GM12875 (cell line): Measurements from ENCODE around the gene SCFD2.

Experiments used
- H3K4me3 ChIP-seq: one replicate; pipeline ENCODE4 v1.5.1; 2011; ENCODE audit warnings: low read depth, low read length, control low read depth
- CTCF ChIP-seq: IDR thresholded peaks from 2 replicates; pipeline ENCODE4 v1.5.1; 2011; ENCODE audit warnings: low read depth, mild to moderate bottlenecking, control low read depth, inconsistent platforms, low read length, moderate library complexity, borderline replicate concordance; ENCODE audit not compliant: insufficient read depth

The SCFD2 gene

GRCh38 chr4:52956691-52957090 lies 409.2 kb downstream of the SCFD2 start:
- no peak overlapping the region for H3K4me3 ChIP-seq
- no peak for TF ChIP-seq CTCF

GRCh38 chr4:52954560-52955170 lies 411.2 kb downstream of the SCFD2 start:
- TF ChIP-seq CTCF = no peak
- no peak overlapping the region for H3K4me3 ChIP-seq

- no peak overlapping the region for H3K4me3 ChIP-seq
- TF ChIP-seq CTCF = no peak
Observed at GRCh38 chr4:52952540-52952939, 413.3 kb downstream of the SCFD2 start.

GRCh38 chr4:52951016-52951415 lies 414.8 kb downstream of the SCFD2 start:
- TF ChIP-seq CTCF = no peak
- H3K4me3 ChIP-seq = no peak overlapping the region

GRCh38 chr4:52950226-52950625 lies 415.6 kb downstream of the SCFD2 start:
- H3K4me3 ChIP-seq = no peak overlapping the region
- no peak for TF ChIP-seq CTCF

- no peak for TF ChIP-seq CTCF
Observed at GRCh38 chr4:52949336-52949735, 416.5 kb downstream of the SCFD2 start.

GRCh38 chr4:52948057-52948423 lies 417.8 kb downstream of the SCFD2 start:
- TF ChIP-seq CTCF = no peak
- no peak overlapping the region for H3K4me3 ChIP-seq

More at GRCh38 chr4:52949336-52949735, 416.5 kb downstream of the SCFD2 start:
- H3K4me3 ChIP-seq = no peak overlapping the region
